PC-9 (cell line): ENCODE data around the gene IQSEC3. TPM values are rescaled to one million over a fixed set of nuclear protein-coding genes. Genes with fewer than 3 reads are reported as not detected.

Source experiments
- BruUV-seq: library from RNA; stranded (reverse); fragments of 400-500 nt; replicated peaks from 2 replicates; lab custom pipeline; 2021; lab: Mats Ljungman, UMichigan
- CTCF ChIA-PET: fragments of 300-600 bp; sonication (Branson Sonifier 250); formaldehyde crosslinking; loops from one replicate; lab custom pipeline; 2022; ENCODE audit warnings: antibody characterized with exemption; lab: Charles Lee
- POLR2A ChIA-PET: fragments of 300-600 bp; sonication (Branson Sonifier 250); formaldehyde crosslinking; loops from one replicate; lab custom pipeline; 2022; ENCODE audit warnings: antibody characterized with exemption; ENCODE audit not compliant: unreplicated experiment; lab: Charles Lee
- DNase-seq, 2 experiments: peaks; one replicate each; pipeline versions ENCODE4 v3.0.0 to v3.0.0-alpha.2; 2015 to 2022; ENCODE audit warnings: mixed read lengths in 1 of 2
- H2AFZ ChIP-seq: fragments of 200-600 bp; sonication (generic); 2 replicates; pipeline ENCODE4 v1.8.1; 2017; ENCODE audit warnings: antibody characterized with exemption
- H3F3A ChIP-seq: fragments of 200-600 bp; sonication (generic); 2 replicates; pipeline ENCODE4 v1.8.1; 2017; ENCODE audit warnings: antibody characterized with exemption, mild to moderate bottlenecking, low read depth; ENCODE audit not compliant: insufficient read depth
- H3K27ac ChIP-seq: fragments of 200-600 bp; sonication (generic); 2 replicates; pipeline ENCODE4 v1.6.1; 2016; ENCODE audit warnings: mixed run types
- H3K27me3 ChIP-seq: fragments of 200-600 bp; sonication (generic); 2 replicates; pipeline ENCODE4 v1.6.1; 2016; ENCODE audit warnings: low read depth, mixed run types; ENCODE audit not compliant: insufficient read depth
- H3K36me3 ChIP-seq: fragments of 200-600 bp; sonication (generic); 2 replicates; pipeline ENCODE4 v1.6.1; 2016; ENCODE audit warnings: low read depth, mixed run types
- H3K4me1 ChIP-seq: fragments of 200-600 bp; sonication (generic); replicated peaks from 2 replicates; pipeline ENCODE4 v1.6.1; 2016; ENCODE audit warnings: mixed run types; ENCODE audit not compliant: insufficient read depth
- H3K4me2 ChIP-seq: fragments of 200-600 bp; sonication (generic); 2 replicates; pipeline ENCODE4 v1.6.1; 2017; ENCODE audit warnings: mixed run types
- H3K4me3 ChIP-seq: fragments of 200-600 bp; sonication (generic); 2 replicates; pipeline ENCODE4 v1.6.1; 2016; ENCODE audit warnings: mixed run types
- H3K79me2 ChIP-seq: fragments of 200-600 bp; sonication (generic); 2 replicates; pipeline ENCODE4 v1.6.1; 2017; ENCODE audit warnings: low read depth, mixed run types
- H3K9me2 ChIP-seq: fragments of 200-600 bp; sonication (generic); 2 replicates; pipeline ENCODE4 v1.8.1; 2017; ENCODE audit warnings: mild to moderate bottlenecking; ENCODE audit not compliant: insufficient read depth
- H3K9me3 ChIP-seq: fragments of 200-600 bp; sonication (generic); 2 replicates; pipeline ENCODE4 v1.8.1; 2016; ENCODE audit warnings: low read depth; ENCODE audit not compliant: insufficient read depth
- H4K20me1 ChIP-seq: fragments of 200-600 bp; sonication (generic); 2 replicates; pipeline ENCODE4 v1.8.1; 2017; ENCODE audit not compliant: insufficient read depth
- EZH2 ChIP-seq: fragments of 200-600 bp; sonication (generic); IDR thresholded peaks from 2 replicates; pipeline ENCODE4 v1.8.0; 2017; ENCODE audit warnings: antibody characterized with exemption, low read depth
- intact Hi-C: fragments of 100-400 bp; cut with micrococcal nuclease; formaldehyde crosslinking; loops from one replicate; pipeline ENCODE4 v1.10.0; 2022; ENCODE audit not compliant: unreplicated experiment
- total RNA-seq: library from RNA; stranded (reverse); gene quantifications from 2 replicates; pipeline ENCODE4 v1.2.3, GENCODE V29; 2021
- TF ChIP-seq, protein P1 (sequence below): fragments of 200-600 bp; sonication (generic); conservative IDR thresholded peaks from 2 replicates; pipeline ENCODE4 v1.6.1; 2017; ENCODE audit warnings: mixed run types, antibody characterized with exemption, mild to moderate bottlenecking, moderate library complexity

Gene IQSEC3
- total RNA-seq, 1 experiment from 2014 or later: not detected

DNA sequence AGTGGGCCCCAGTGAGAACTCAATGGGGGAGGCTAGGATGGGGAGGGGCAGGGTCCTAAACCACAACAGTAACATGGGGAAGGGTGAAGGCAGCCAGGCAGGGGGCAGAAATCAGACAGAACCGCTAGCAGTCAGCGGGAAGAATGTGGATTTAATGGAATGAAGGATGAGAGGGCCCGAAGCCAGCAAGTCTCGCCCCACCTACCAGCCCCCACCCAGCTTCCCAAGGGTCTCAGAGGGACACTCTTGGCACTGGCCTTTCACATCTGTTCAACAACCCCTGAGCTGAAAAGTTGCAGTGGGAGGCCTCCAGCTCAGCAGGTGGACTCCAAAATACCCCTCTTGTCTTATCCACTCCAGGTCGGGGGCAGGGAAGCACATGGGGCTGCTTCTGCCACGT is 153.9 kb downstream of the IQSEC3 start:
- Histone ChIP-seq H3K36me3 (no peaks in the 10 kb centered on the region), H4K20me1 (no peaks in the 10 kb centered on the region), H3K9me3 (no peaks in the 10 kb centered on the region), H3K79me2 (no peaks in the 10 kb centered on the region), H3K9me2 (no peaks in the 10 kb centered on the region), H3K4me2 (no peak overlapping the region), H3K27me3 (peaks cover 87% of the 10 kb centered on the region), H3F3A (no peaks in the 10 kb centered on the region), H3K4me3 (no peak overlapping the region), H2AFZ (no peak overlapping the region), H3K27ac (no peak overlapping the region), H3K4me1 (no peaks in the 10 kb centered on the region)
- TF ChIP-seq, protein P1, sequence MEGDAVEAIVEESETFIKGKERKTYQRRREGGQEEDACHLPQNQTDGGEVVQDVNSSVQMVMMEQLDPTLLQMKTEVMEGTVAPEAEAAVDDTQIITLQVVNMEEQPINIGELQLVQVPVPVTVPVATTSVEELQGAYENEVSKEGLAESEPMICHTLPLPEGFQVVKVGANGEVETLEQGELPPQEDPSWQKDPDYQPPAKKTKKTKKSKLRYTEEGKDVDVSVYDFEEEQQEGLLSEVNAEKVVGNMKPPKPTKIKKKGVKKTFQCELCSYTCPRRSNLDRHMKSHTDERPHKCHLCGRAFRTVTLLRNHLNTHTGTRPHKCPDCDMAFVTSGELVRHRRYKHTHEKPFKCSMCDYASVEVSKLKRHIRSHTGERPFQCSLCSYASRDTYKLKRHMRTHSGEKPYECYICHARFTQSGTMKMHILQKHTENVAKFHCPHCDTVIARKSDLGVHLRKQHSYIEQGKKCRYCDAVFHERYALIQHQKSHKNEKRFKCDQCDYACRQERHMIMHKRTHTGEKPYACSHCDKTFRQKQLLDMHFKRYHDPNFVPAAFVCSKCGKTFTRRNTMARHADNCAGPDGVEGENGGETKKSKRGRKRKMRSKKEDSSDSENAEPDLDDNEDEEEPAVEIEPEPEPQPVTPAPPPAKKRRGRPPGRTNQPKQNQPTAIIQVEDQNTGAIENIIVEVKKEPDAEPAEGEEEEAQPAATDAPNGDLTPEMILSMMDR: no peak
- no peak for TF ChIP-seq EZH2
- BruUV-seq: no TSS peak
- no peak for DNase-seq
- CTCF ChIA-PET: no interaction called here
- POLR2A ChIA-PET: no interaction called here
- intact Hi-C loops: no loop called here

DNA sequence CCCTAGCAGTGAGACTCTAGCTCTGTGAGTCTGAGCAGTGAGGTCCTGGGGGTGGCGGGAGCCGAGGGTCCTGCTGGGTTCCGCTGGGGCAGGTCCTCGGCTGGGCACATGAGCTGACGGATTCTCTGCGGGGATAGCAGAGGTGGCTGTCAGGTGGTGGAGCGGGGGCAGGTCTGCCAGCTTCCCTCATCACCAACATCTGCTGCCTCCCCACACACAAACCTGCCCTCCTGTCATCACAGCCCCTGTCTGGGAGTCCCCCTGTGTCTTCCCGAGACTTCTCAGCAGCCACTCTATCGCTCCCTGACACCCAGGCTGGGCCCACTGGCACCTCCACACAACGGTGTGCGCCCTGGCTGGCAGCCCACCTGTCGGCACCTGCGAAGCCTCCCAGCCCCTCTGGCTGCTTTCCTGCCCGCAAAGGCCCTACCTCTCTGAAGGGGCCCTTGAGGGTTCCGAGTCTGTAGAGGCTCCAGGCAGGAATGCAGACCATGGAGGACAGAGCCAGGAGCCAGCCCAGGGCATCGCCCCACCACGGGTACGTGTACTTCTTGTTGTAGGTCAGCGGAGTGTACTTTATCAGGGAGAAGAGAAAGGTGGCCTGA is 154.5 kb downstream of the IQSEC3 start:
- Histone ChIP-seq H3K4me2 (no peak overlapping the region), H3K4me3 (no peak overlapping the region), H3K9me3 (no peaks in the 10 kb centered on the region), H2AFZ (no peak overlapping the region), H3K27me3 (peaks cover 92% of the 10 kb centered on the region), H3K27ac (no peak overlapping the region), H4K20me1 (no peaks in the 10 kb centered on the region), H3K9me2 (no peaks in the 10 kb centered on the region), H3K79me2 (no peaks in the 10 kb centered on the region), H3K36me3 (no peaks in the 10 kb centered on the region), H3F3A (no peaks in the 10 kb centered on the region), H3K4me1 (no peaks in the 10 kb centered on the region)
- intact Hi-C loops: no loop called here
- ChIA-PET CTCF (no interaction called here), POLR2A (no interaction called here)
- no peak for DNase-seq
- TF ChIP-seq, protein P1: no peak
- TF ChIP-seq EZH2: no peak
- no TSS peak for BruUV-seq

DNA sequence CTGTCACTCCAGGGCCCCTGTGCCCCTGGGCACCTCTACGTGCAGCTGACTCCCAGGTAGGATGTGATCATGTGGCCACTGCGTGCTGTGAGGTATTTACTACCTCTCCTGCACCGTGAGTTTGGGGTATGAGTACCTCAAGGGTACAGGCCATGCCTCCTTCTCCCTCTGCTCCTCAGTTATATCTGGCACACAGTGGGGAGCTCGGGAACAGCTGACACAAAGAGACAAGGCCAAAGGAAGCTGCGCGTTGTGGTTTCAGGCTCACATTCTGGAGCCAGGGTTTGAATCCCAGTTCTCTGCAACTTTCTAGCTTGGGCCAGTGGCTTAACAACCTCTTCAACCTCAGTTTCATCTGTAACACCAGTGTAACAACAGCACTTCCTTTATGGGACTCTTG is 155.2 kb downstream of the IQSEC3 start:
- Histone ChIP-seq H3K9me2 (no peaks in the 10 kb centered on the region), H3K9me3 (no peaks in the 10 kb centered on the region), H3K36me3 (no peaks in the 10 kb centered on the region), H3K4me2 (no peak overlapping the region), H4K20me1 (no peaks in the 10 kb centered on the region), H3K27ac (no peak overlapping the region), H3F3A (no peaks in the 10 kb centered on the region), H3K4me1 (no peaks in the 10 kb centered on the region), H3K27me3 (peaks cover 93% of the 10 kb centered on the region), H3K4me3 (no peak overlapping the region), H2AFZ (no peak overlapping the region), H3K79me2 (no peaks in the 10 kb centered on the region)
- POLR2A ChIA-PET: no interaction called here
- DNase-seq: no peak
- CTCF ChIA-PET: no interaction called here
- intact Hi-C loops: no loop called here
- BruUV-seq: no TSS peak
- TF ChIP-seq, protein P1: no peak
- no peak for TF ChIP-seq EZH2
